Caco-2 (cell line): ENCODE measurements around the gene TTC16. TPM values are rescaled to one million over a fixed set of nuclear protein-coding genes. Genes with fewer than 3 reads are reported as not detected.

Experiments used
- BruUV-seq: library from RNA; stranded (reverse); fragments of 400-500 nt; replicated peaks from 2 replicates; lab custom pipeline; 2021; lab: Mats Ljungman, UMichigan
- CTCF ChIA-PET: fragments of 300-600 bp; sonication (Branson Sonifier 250); formaldehyde crosslinking; loops from one replicate; lab custom pipeline; 2022; ENCODE audit warnings: antibody characterized with exemption; lab: Charles Lee
- POLR2A ChIA-PET: fragments of 300-600 bp; sonication (Branson Sonifier 250); formaldehyde crosslinking; loops from one replicate; lab custom pipeline; 2022; ENCODE audit warnings: antibody characterized with exemption; lab: Charles Lee
- DNase-seq, 2 experiments: peaks; one replicate each; pipeline versions ENCODE4 v3.0.0 to v3.0.0-alpha.2; 2020 to 2022
- H3K27me3 ChIP-seq: replicated peaks from 2 replicates; pipeline ENCODE4 v1.6.0; 2011; ENCODE audit warnings: low read length; ENCODE audit not compliant: control insufficient read depth, insufficient read depth
- H3K36me3 ChIP-seq: 2 replicates; pipeline ENCODE4 v1.5.1; 2011; ENCODE audit warnings: low read length; ENCODE audit not compliant: control insufficient read depth, insufficient read depth
- H3K4me1 ChIP-seq: fragments of 250-450 bp; sonication (Bioruptor Pico); 2 replicates; pipeline ENCODE4 v1.5.1; 2020; ENCODE audit warnings: mild to moderate bottlenecking
- H3K4me3 ChIP-seq: 2 replicates; pipeline ENCODE4 v1.5.1; 2011; ENCODE audit warnings: low read depth, mild to moderate bottlenecking, control low read depth, low read length
- H3K9me3 ChIP-seq: fragments of 250-450 bp; sonication (Bioruptor Pico); 2 replicates; pipeline ENCODE4 v1.5.1; 2020; ENCODE audit warnings: mild to moderate bottlenecking, moderate library complexity
- H3K27ac Mint-ChIP-seq: one replicate; pipeline ENCODE4 v1.8.0; 2022; ENCODE audit warnings: mixed read lengths; ENCODE audit not compliant: unreplicated experiment
- H3K27me3 Mint-ChIP-seq: one replicate; pipeline ENCODE4 v1.8.0; 2022; ENCODE audit warnings: mixed read lengths; ENCODE audit not compliant: insufficient read depth, unreplicated experiment
- H3K36me3 Mint-ChIP-seq: one replicate; pipeline ENCODE4 v1.8.0; 2022; ENCODE audit warnings: mild to moderate bottlenecking, mixed read lengths; ENCODE audit not compliant: insufficient read depth, unreplicated experiment
- H3K4me1 Mint-ChIP-seq: one replicate; pipeline ENCODE4 v1.8.0; 2022; ENCODE audit warnings: low read depth, mixed read lengths; ENCODE audit not compliant: unreplicated experiment
- H3K4me3 Mint-ChIP-seq: one replicate; pipeline ENCODE4 v1.8.0; 2022; ENCODE audit warnings: mild to moderate bottlenecking, moderate library complexity, mixed read lengths; ENCODE audit not compliant: unreplicated experiment
- H3K9me3 Mint-ChIP-seq: one replicate; pipeline ENCODE4 v1.8.0; 2022; ENCODE audit warnings: mixed read lengths; ENCODE audit not compliant: unreplicated experiment
- intact Hi-C: fragments of 100-400 bp; cut with micrococcal nuclease; formaldehyde crosslinking; loops from one replicate; pipeline ENCODE4 v1.10.0; 2022; ENCODE audit not compliant: unreplicated experiment
- total RNA-seq: library from RNA; stranded (reverse); gene quantifications from 2 replicates; pipeline ENCODE4 v1.2.3, GENCODE V29; 2022
- TF ChIP-seq, protein P1 (sequence below), 2 experiments: fragments of 200-600 bp in 1 of 2; IDR thresholded peaks; 1 replicate in 1 of 2; 2 replicates in 1 of 2; pipeline versions ENCODE4 v1.5.1 to v1.8.0; 2011 to 2022; ENCODE audit warnings: antibody characterized with exemption in 1 of 2, control low read depth in 1 of 2, inconsistent platforms in 1 of 2, low read depth in 1 of 2, low read length in 1 of 2, mild to moderate bottlenecking in 1 of 2, moderate library complexity in 1 of 2; ENCODE audit not compliant: insufficient read depth in 1 of 2, severe bottlenecking in 1 of 2, unreplicated experiment in 1 of 2

TTC16 gene
- total RNA-seq, 1 experiment from 2014 or later = not detected

DNA sequence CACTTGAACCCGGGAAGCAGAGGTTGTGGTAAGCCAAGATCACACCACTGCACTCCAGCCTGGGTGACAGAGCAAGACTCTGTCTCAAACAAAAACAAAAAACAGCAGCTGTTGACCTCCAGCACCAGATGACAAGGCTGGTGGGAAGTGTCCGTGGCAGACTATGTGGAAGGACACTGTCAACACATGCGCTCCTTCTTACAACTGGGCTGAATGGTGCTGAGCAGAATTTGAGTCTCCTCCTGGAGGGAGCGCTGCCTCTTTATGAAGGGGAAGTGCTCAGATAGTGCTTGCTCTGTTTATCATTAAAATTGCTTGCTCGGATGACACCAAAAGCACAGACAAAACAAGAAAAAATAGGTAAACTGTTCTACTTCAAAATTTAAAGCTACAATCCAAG is 18.3 kb upstream of the TTC16 start:
- H3K9me3 Mint-ChIP-seq = no peaks in the 10 kb centered on the region
- H3K4me3 ChIP-seq = no peak overlapping the region
- no TSS peak for BruUV-seq
- H3K4me3 Mint-ChIP-seq = no peak overlapping the region
- no peaks in the 10 kb centered on the region for H3K27me3 ChIP-seq
- no peak overlapping the region for H3K27ac Mint-ChIP-seq
- ChIA-PET POLR2A (no interaction called here), CTCF (no interaction called here)
- no peaks in the 10 kb centered on the region for H3K36me3 ChIP-seq
- intact Hi-C loops = no loop called here
- H3K9me3 ChIP-seq = no peaks in the 10 kb centered on the region
- H3K27me3 Mint-ChIP-seq = no peaks in the 10 kb centered on the region
- no peak for DNase-seq
- H3K4me1 ChIP-seq = no peaks in the 10 kb centered on the region
- no peaks in the 10 kb centered on the region for H3K4me1 Mint-ChIP-seq
- H3K36me3 Mint-ChIP-seq = peaks cover 6% of the 10 kb centered on the region
- TF ChIP-seq, protein P1, sequence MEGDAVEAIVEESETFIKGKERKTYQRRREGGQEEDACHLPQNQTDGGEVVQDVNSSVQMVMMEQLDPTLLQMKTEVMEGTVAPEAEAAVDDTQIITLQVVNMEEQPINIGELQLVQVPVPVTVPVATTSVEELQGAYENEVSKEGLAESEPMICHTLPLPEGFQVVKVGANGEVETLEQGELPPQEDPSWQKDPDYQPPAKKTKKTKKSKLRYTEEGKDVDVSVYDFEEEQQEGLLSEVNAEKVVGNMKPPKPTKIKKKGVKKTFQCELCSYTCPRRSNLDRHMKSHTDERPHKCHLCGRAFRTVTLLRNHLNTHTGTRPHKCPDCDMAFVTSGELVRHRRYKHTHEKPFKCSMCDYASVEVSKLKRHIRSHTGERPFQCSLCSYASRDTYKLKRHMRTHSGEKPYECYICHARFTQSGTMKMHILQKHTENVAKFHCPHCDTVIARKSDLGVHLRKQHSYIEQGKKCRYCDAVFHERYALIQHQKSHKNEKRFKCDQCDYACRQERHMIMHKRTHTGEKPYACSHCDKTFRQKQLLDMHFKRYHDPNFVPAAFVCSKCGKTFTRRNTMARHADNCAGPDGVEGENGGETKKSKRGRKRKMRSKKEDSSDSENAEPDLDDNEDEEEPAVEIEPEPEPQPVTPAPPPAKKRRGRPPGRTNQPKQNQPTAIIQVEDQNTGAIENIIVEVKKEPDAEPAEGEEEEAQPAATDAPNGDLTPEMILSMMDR (IDR thresholded peaks at IDR 0.05; ENCODE audit: insufficient read depth in 1 of 2, low read depth in 1 of 2, low read length in 1 of 2, severe bottlenecking in 1 of 2, unreplicated experiment in 1 of 2) = no peak

DNA sequence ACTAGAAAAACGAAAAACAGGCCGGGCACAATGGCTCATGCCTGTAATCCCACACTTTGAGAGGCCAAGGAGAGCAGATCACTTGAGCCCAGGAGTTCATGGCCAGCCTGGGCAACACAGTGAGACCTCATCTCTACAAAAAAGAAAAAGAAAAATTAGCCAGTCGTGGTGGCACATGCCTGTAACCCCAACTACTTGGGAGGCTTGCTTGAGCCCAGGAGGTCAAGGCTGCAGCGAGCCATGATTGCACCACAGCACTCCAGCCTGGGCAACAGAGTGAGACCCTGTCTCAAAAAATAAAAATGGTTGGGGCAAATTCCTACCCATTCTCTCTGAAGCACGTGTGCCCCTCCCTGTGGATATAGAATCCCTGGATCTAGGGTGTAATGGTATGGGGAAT is 17.5 kb upstream of the TTC16 start:
- CTCF ChIA-PET = no interaction called here
- H3K4me1 ChIP-seq = no peaks in the 10 kb centered on the region
- H3K27me3 Mint-ChIP-seq = no peaks in the 10 kb centered on the region
- no peaks in the 10 kb centered on the region for H3K9me3 Mint-ChIP-seq
- no peak for DNase-seq
- intact Hi-C loops = no loop called here
- no peaks in the 10 kb centered on the region for H3K27me3 ChIP-seq
- no peaks in the 10 kb centered on the region for H3K9me3 ChIP-seq
- no TSS peak for BruUV-seq
- H3K36me3 Mint-ChIP-seq = peaks cover 6% of the 10 kb centered on the region
- TF ChIP-seq, protein P1 (IDR thresholded peaks at IDR 0.05; ENCODE audit: insufficient read depth in 1 of 2, low read depth in 1 of 2, low read length in 1 of 2, severe bottlenecking in 1 of 2, unreplicated experiment in 1 of 2) = no peak
- no peaks in the 10 kb centered on the region for H3K4me1 Mint-ChIP-seq
- no peak overlapping the region for H3K4me3 Mint-ChIP-seq
- no peaks in the 10 kb centered on the region for H3K36me3 ChIP-seq
- POLR2A ChIA-PET = no interaction called here
- no peak overlapping the region for H3K4me3 ChIP-seq
- no peak overlapping the region for H3K27ac Mint-ChIP-seq

GRCh38 chr9:127698985-127699670 is 16.8 kb upstream of the TTC16 start:
- no peaks in the 10 kb centered on the region for H3K36me3 ChIP-seq
- H3K4me1 Mint-ChIP-seq = no peaks in the 10 kb centered on the region
- H3K27ac Mint-ChIP-seq = peak overlapping the region; percentile 90
- TSS peak; percentile 82 for BruUV-seq
- CTCF ChIA-PET = no interaction called here
- H3K4me3 Mint-ChIP-seq = peak overlapping the region; percentile 80
- DNase-seq = peak; percentile 97 to 98
- intact Hi-C loops = no loop called here
- H3K27me3 Mint-ChIP-seq = no peaks in the 10 kb centered on the region
- H3K9me3 Mint-ChIP-seq = no peaks in the 10 kb centered on the region
- TF ChIP-seq, protein P1 (IDR thresholded peaks at IDR 0.05; ENCODE audit: insufficient read depth in 1 of 2, low read depth in 1 of 2, low read length in 1 of 2, severe bottlenecking in 1 of 2, unreplicated experiment in 1 of 2) = peak in 1 of 2 experiments; percentile 12
- H3K36me3 Mint-ChIP-seq = peaks cover 6% of the 10 kb centered on the region
- no peaks in the 10 kb centered on the region for H3K27me3 ChIP-seq
- no peaks in the 10 kb centered on the region for H3K9me3 ChIP-seq
- no peaks in the 10 kb centered on the region for H3K4me1 ChIP-seq
- H3K4me3 ChIP-seq = peak overlapping the region; percentile 57
- POLR2A ChIA-PET = no interaction called here
